C4-2B (cell line): ENCODE data around the gene NPB.

Experiments
- ZFX ChIP-seq: fragments of 450-650 bp; IDR thresholded peaks from 2 replicates; pipeline ENCODE4 v1.6.1; 2017
- TF ChIP-seq, protein P1 (sequence below): fragments of 450-650 bp; conservative IDR thresholded peaks from 2 replicates; pipeline ENCODE4 v1.5.1; 2017; ENCODE audit warnings: mild to moderate bottlenecking

DNA sequence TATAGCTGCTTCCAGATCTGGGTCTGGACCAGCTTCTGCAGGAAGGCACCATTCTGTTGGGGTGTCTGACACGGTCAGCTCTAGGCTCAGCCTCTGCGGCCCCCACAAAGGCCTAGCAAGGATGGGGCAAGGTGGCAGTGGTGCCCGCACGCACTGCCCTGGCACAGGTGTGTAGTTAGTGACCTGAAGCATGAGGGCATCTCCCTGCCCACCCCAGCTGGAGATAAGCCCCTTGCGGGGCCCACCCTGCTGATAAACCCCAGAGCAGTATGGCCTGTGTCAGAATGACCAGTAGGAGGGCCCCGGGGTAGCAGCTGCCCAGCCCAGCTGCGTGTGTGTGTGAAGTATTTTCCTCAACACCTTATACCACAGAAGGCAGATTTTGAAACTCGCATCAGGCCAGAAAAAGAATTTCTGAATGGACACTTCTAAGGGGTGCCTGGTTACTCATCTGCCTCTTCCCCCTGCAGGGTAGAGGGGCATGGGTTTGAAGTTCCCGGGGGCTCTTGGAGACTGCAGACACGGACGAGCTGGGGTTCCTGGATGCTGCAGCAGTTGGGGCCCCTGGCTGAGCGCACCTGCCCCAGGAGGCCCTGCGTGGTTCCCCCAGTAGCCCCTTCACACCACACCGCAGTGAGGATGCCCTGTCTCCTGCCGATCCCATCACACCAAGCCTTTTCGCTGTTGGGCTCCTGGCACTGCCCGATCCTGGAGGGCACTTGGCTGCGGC lies 35.4 kb upstream of the NPB start:
- TF ChIP-seq, protein P1, sequence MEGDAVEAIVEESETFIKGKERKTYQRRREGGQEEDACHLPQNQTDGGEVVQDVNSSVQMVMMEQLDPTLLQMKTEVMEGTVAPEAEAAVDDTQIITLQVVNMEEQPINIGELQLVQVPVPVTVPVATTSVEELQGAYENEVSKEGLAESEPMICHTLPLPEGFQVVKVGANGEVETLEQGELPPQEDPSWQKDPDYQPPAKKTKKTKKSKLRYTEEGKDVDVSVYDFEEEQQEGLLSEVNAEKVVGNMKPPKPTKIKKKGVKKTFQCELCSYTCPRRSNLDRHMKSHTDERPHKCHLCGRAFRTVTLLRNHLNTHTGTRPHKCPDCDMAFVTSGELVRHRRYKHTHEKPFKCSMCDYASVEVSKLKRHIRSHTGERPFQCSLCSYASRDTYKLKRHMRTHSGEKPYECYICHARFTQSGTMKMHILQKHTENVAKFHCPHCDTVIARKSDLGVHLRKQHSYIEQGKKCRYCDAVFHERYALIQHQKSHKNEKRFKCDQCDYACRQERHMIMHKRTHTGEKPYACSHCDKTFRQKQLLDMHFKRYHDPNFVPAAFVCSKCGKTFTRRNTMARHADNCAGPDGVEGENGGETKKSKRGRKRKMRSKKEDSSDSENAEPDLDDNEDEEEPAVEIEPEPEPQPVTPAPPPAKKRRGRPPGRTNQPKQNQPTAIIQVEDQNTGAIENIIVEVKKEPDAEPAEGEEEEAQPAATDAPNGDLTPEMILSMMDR: no peak
- TF ChIP-seq ZFX: no peak
